ENCODE results near the gene FAM131B. TPM values are rescaled to one million over a fixed set of nuclear protein-coding genes. Genes with fewer than 3 reads are reported as not detected.

Gene FAM131B
- total RNA-seq, 2 experiments from 2014 or later = 2.7 to 2.9 TPM

DNA sequence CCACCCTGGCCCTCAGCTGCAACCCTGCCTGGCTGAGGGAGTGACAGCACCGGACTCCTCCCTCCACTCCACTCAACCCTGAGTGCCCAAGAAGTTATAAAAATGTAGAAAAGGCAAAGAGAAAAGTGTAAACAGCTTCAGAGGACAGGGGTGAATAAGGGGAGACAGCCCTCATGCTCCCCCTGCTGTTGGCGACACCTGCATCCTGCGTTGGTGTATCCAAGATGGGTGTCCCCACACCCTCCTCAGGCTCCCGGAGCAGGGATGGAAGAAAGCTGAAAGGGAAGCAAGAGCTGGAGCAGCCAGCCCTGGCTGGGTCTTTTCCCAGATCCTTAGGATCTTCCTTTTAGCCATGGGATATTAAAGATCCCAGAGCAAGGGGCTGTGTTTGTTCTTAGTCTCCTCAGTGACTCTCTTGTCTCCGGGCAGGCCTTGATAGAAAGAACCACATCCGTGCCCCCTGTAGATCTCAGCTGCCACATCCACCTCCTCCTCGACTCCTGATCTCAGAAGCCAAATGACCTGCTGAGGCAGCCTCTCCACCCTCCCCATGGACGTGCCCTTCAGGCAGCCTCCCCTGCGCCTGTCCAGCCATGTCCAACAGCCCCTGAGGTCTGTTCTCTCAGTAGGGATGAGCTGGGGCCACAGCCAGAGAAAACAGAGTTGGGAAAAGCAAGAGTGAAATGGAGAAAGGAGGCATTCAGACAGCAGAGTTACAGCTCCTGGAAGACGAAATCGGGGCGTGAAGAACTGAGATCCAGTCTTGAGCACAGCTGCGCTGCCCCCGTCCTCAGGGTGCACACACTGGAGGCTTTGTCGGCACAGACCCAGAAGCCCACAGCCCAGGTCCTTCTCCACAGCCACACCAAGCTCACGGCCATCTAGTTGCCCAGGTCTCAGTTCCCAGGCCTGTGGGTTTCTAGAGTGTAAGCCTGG is 6.8 kb downstream of the FAM131B start:
- no peak overlapping the region for H3K4me3 Mint-ChIP-seq
- intact Hi-C loops (cut with micrococcal nuclease) = no loop called here
- H3K27me3 Mint-ChIP-seq = peaks cover 2% of the 10 kb centered on the region
- no peaks in the 10 kb centered on the region for H3K36me3 Mint-ChIP-seq (ENCODE audit: low read depth)
- DNase-seq (no peak), ATAC-seq (no peak)
- H3K27ac Mint-ChIP-seq = no peak overlapping the region
- CTCF ChIA-PET = interaction anchor here (0.9 to 2.2 kb wide), 7 partner anchors 11 to 115 kb away, joined by 3 to 7 read pairs (median 4); partner anchors contain the start of genes EPHA1 and ZYX
- no peaks in the 10 kb centered on the region for H3K9me3 Mint-ChIP-seq
- POLR2A ChIA-PET = interaction anchor here (0.6 to 1.1 kb wide), 4 partner anchors 11 to 115 kb away, joined by 3 to 4 read pairs (median 3); no protein-coding TSS in a partner anchor
- TF ChIP-seq, protein P1, sequence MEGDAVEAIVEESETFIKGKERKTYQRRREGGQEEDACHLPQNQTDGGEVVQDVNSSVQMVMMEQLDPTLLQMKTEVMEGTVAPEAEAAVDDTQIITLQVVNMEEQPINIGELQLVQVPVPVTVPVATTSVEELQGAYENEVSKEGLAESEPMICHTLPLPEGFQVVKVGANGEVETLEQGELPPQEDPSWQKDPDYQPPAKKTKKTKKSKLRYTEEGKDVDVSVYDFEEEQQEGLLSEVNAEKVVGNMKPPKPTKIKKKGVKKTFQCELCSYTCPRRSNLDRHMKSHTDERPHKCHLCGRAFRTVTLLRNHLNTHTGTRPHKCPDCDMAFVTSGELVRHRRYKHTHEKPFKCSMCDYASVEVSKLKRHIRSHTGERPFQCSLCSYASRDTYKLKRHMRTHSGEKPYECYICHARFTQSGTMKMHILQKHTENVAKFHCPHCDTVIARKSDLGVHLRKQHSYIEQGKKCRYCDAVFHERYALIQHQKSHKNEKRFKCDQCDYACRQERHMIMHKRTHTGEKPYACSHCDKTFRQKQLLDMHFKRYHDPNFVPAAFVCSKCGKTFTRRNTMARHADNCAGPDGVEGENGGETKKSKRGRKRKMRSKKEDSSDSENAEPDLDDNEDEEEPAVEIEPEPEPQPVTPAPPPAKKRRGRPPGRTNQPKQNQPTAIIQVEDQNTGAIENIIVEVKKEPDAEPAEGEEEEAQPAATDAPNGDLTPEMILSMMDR (IDR thresholded peaks at IDR 0.05) = no peak
- H3K4me1 Mint-ChIP-seq (ENCODE audit: low read depth) = peaks cover 2% of the 10 kb centered on the region

DNA sequence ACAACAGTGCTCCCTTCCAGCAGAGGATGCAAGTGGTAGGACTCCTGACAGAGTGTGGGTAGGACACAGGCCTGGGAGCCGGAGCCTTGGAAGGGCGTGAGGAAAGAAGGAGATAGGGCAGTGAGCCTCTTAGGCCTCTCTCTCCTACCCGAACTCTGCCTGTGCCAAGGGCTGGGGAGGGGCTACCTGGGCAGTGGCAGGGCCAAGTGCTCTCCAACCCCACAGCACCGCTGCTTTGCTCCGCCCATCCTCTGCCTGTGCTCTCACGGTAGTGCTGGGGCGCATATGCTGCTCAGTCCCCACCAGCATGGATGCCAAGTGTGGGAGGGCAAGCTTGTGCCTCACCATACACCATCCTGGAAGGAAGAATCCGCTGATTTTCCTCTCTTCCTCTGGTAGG is 7.5 kb downstream of the FAM131B start:
- no peaks in the 10 kb centered on the region for H3K9me3 Mint-ChIP-seq

DNA sequence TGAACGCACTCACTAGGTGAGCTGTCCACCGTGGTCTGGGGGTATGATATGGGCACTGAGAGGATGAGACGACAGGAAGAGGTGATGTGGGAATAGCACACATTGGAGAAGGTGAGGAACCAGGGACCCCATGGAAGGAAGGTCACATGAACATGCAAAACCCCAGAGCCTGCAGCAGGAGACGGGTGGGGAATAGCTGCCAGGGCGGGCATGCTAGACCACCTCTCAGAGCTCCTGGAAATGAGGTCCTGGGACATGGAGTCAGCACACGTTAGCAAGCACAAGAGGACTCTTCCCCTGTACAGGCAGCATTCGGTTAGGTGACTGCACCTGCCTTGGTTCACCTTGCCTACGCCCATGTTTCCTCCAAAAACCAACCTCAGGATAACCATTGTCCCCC is 8.1 kb downstream of the FAM131B start:
- ATAC-seq = no peak
- Mint-ChIP-seq H3K36me3 (ENCODE audit: low read depth) (no peaks in the 10 kb centered on the region), H3K27me3 (no peaks in the 10 kb centered on the region), H3K4me3 (no peak overlapping the region), H3K27ac (no peak overlapping the region), H3K9me3 (no peaks in the 10 kb centered on the region), H3K4me1 (ENCODE audit: low read depth) (peaks cover 2% of the 10 kb centered on the region)
- POLR2A ChIA-PET = no interaction called here
- TF ChIP-seq, protein P1 (IDR thresholded peaks at IDR 0.05) = no peak
- intact Hi-C loops (cut with micrococcal nuclease) = no loop called here
- CTCF ChIA-PET = interaction anchor here (0.9 to 2.2 kb wide), 2 partner anchors 9 to 54 kb away, joined by 3 to 5 read pairs; partner anchors contain the start of gene EPHA1
- DNase-seq = no peak

More for the DNA sequence above, 7.5 kb downstream of the FAM131B start:
- H3K27me3 Mint-ChIP-seq = no peaks in the 10 kb centered on the region
- peaks cover 2% of the 10 kb centered on the region for H3K4me1 Mint-ChIP-seq (ENCODE audit: low read depth)
- DNase-seq (no peak), ATAC-seq (no peak)
- intact Hi-C loops (cut with micrococcal nuclease) = no loop called here
- H3K36me3 Mint-ChIP-seq (ENCODE audit: low read depth) = no peaks in the 10 kb centered on the region
- no peak overlapping the region for H3K27ac Mint-ChIP-seq
- H3K4me3 Mint-ChIP-seq = no peak overlapping the region
- ChIA-PET POLR2A (interaction anchor here (0.7 to 1.1 kb wide), 2 partner anchors 12 to 17 kb away, joined by 3 to 4 read pairs; no protein-coding TSS in a partner anchor), CTCF (interaction anchor here (1.0 to 2.2 kb wide), 4 partner anchors 10 to 55 kb away, joined by 4 to 7 read pairs (median 4); partner anchors contain the start of gene EPHA1)
- TF ChIP-seq, protein P1 (IDR thresholded peaks at IDR 0.05) = no peak

DNA sequence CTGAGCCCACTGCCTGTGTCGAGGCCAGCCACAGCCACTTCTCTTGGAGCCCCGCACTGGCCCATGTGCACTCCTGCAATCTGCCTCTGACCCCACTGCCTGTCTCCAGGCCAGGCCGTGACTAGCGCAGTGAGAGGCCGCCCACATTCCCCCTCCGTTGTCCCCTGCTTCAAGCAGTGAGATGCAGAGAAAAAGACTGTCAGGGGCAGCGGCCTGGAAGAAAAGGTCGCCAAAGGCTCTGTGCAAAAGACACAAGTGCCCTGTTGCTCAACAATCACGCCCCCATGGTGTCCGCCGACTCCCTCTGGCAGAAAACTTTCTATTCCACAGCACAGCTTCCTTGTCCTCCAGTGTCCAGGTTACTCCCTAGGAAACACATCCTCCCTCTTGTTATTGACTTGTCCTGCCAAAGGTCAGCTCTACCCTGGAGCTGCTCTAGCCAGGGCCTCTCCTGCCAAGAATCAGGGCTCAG is 9.9 kb downstream of the FAM131B start:
- DNase-seq = no peak
- ChIA-PET POLR2A (no interaction called here), CTCF (no interaction called here)
- Mint-ChIP-seq H3K27ac (no peak overlapping the region), H3K4me3 (no peak overlapping the region), H3K27me3 (no peaks in the 10 kb centered on the region), H3K4me1 (ENCODE audit: low read depth) (peaks cover 2% of the 10 kb centered on the region), H3K9me3 (no peaks in the 10 kb centered on the region), H3K36me3 (ENCODE audit: low read depth) (no peaks in the 10 kb centered on the region)
- TF ChIP-seq, protein P1 (IDR thresholded peaks at IDR 0.05) = no peak
- intact Hi-C loops (cut with micrococcal nuclease) = no loop called here
- ATAC-seq = no peak

DNA sequence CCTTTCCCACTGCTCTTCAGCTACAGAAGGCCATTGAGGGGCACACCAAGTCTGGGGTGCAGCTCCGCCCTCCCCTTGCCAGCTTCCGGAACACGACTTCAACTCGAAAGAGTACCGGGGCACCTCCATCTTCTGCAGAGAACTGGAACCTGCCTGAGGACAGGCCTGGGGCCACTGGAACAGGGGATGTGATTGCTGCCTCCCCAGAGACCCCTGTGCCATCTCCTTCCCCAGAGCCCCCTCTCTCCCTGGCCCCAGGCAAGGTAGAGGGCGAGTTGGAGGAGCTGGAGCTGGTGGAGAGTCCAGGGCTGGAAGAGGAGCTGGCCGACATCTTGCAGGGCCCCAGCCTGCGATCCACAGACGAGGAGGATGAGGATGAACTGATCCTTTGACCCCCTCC is 10.9 kb downstream of the FAM131B start:
- ATAC-seq (no peak), DNase-seq (no peak)
- H3K4me3 Mint-ChIP-seq = no peak overlapping the region
- CTCF ChIA-PET = no interaction called here
- POLR2A ChIA-PET = no interaction called here
- H3K36me3 Mint-ChIP-seq (ENCODE audit: low read depth) = no peaks in the 10 kb centered on the region
- intact Hi-C loops (cut with micrococcal nuclease) = no loop called here
- no peak overlapping the region for H3K27ac Mint-ChIP-seq
- TF ChIP-seq, protein P1 (IDR thresholded peaks at IDR 0.05) = no peak
- H3K4me1 Mint-ChIP-seq (ENCODE audit: low read depth) = peaks cover 2% of the 10 kb centered on the region
- H3K27me3 Mint-ChIP-seq = no peaks in the 10 kb centered on the region
- no peaks in the 10 kb centered on the region for H3K9me3 Mint-ChIP-seq

Measured in activated CD8-positive, alpha-beta T cell treated with anti-CD3 and anti-CD28 coated beads for 36 hours (primary cell).